IMR-90 (cell line): ENCODE data around the gene IL1RAPL1. TPM values are rescaled to one million over a fixed set of nuclear protein-coding genes. Genes with fewer than 3 reads are reported as not detected.

Experiments used
- ATAC-seq: fragments of 200-7000 bp; cut with Tn5 transposase; 2 replicates; pipeline ENCODE4 v1.9.1; 2020; ENCODE audit warnings: low read depth, mild to moderate bottlenecking, moderate library complexity
- BruUV-seq: library from RNA; stranded (reverse); fragments of 400-500 nt; replicated peaks from 2 replicates; lab custom pipeline; 2021; lab: Mats Ljungman, UMichigan
- CTCF ChIA-PET: fragments of 300-600 bp; formaldehyde crosslinking; extraction: SDS; loops from one replicate; lab custom pipeline; 2021; ENCODE audit warnings: antibody characterized with exemption; lab: Yijun Ruan, JAX
- POLR2A ChIA-PET: fragments of 300-600 bp; sonication (Branson Sonifier 250); formaldehyde crosslinking; loops from one replicate; lab custom pipeline; 2022; ENCODE audit warnings: antibody characterized with exemption; ENCODE audit not compliant: unreplicated experiment; lab: Charles Lee
- DNase-seq: peaks from one replicate; pipeline ENCODE4 v3.0.0; 2013
- H2AFZ ChIP-seq: replicated peaks from 2 replicates; pipeline ENCODE3; 2013; ENCODE audit warnings: low read length, mild to moderate bottlenecking; ENCODE audit not compliant: poor library complexity
- H2AK5ac ChIP-seq: 2 replicates; pipeline ENCODE4 v1.6.1; 2013; ENCODE audit warnings: low read depth, low read length, inconsistent platforms
- H2AK9ac ChIP-seq: replicated peaks from 2 replicates; pipeline ENCODE3; 2013; ENCODE audit warnings: mild to moderate bottlenecking, low read depth, low read length, moderate library complexity; ENCODE audit not compliant: poor library complexity
- H2BK120ac ChIP-seq: 2 replicates; pipeline ENCODE4 v1.6.1; 2013; ENCODE audit warnings: low read depth, low read length, inconsistent platforms
- H2BK15ac ChIP-seq: 3 replicates; pipeline ENCODE4 v1.6.1; 2013; ENCODE audit warnings: low read depth, low read length, inconsistent platforms
- H2BK20ac ChIP-seq: 2 replicates; pipeline ENCODE4 v1.6.1; 2013; ENCODE audit warnings: low read depth, mild to moderate bottlenecking, inconsistent platforms, low read length, moderate library complexity
- H2BK5ac ChIP-seq: 2 replicates; pipeline ENCODE4 v1.6.1; 2013; ENCODE audit warnings: mild to moderate bottlenecking, low read depth, low read length, inconsistent platforms; ENCODE audit not compliant: poor library complexity, severe bottlenecking
- H3K14ac ChIP-seq: replicated peaks from 2 replicates; pipeline ENCODE4 v1.6.1; 2013; ENCODE audit warnings: low read depth, low read length, inconsistent platforms
- H3K18ac ChIP-seq: 2 replicates; pipeline ENCODE4 v1.6.1; 2013; ENCODE audit warnings: low read depth, low read length, control low read depth
- H3K23ac ChIP-seq: 2 replicates; pipeline ENCODE4 v1.6.1; 2013; ENCODE audit warnings: low read depth, low read length, inconsistent platforms
- H3K27ac ChIP-seq: 2 replicates; pipeline ENCODE4 v1.5.1; 2013; ENCODE audit warnings: mild to moderate bottlenecking, control low read depth, low read length; ENCODE audit not compliant: insufficient read depth
- H3K27me3 ChIP-seq: 2 replicates; pipeline ENCODE4 v1.6.1; 2013; ENCODE audit warnings: low read length; ENCODE audit not compliant: control insufficient read depth, insufficient read depth
- H3K36me3 ChIP-seq: 2 replicates; pipeline ENCODE4 v1.6.1; 2013; ENCODE audit warnings: low read length, mixed read lengths; ENCODE audit not compliant: control insufficient read depth, insufficient read depth
- H3K4ac ChIP-seq: 2 replicates; pipeline ENCODE4 v1.6.1; 2013; ENCODE audit warnings: low read depth, low read length, inconsistent platforms
- H3K4me1 ChIP-seq: 2 replicates; pipeline ENCODE4 v1.6.1; 2013; ENCODE audit warnings: low read length, mixed read lengths; ENCODE audit not compliant: control insufficient read depth, insufficient read depth
- H3K4me2 ChIP-seq: 2 replicates; pipeline ENCODE4 v1.6.1; 2013; ENCODE audit warnings: low read depth, mild to moderate bottlenecking, control low read depth, low read length, moderate library complexity
- H3K4me3 ChIP-seq: 2 replicates; pipeline ENCODE4 v1.5.1; 2013; ENCODE audit warnings: low read depth, mild to moderate bottlenecking, control low read depth, low read length, moderate library complexity; ENCODE audit not compliant: insufficient read depth
- H3K56ac ChIP-seq: 2 replicates; pipeline ENCODE4 v1.6.1; 2013; ENCODE audit warnings: low read length, inconsistent platforms; ENCODE audit not compliant: insufficient read depth; ENCODE audit errors: extremely low read depth
- H3K79me1 ChIP-seq, 2 experiments: 2 replicates each; pipeline ENCODE4 v1.6.1; 2013; ENCODE audit warnings: low read length in 2 of 2, inconsistent platforms in 1 of 2, low read depth in 1 of 2
- H3K9ac ChIP-seq: 2 replicates; pipeline ENCODE4 v1.6.1; 2013; ENCODE audit warnings: low read depth, low read length, control low read depth
- H3K9me1 ChIP-seq: 2 replicates; pipeline ENCODE4 v1.6.1; 2013; ENCODE audit warnings: low read length, inconsistent platforms; ENCODE audit not compliant: insufficient read depth
- H3K9me3 ChIP-seq: 2 replicates; pipeline ENCODE4 v1.6.1; 2013; ENCODE audit warnings: low read length; ENCODE audit not compliant: control insufficient read depth, insufficient read depth
- H4K20me1 ChIP-seq: 2 replicates; pipeline ENCODE4 v1.6.1; 2013; ENCODE audit warnings: low read length, inconsistent platforms; ENCODE audit not compliant: insufficient read depth
- H4K5ac ChIP-seq: 2 replicates; pipeline ENCODE4 v1.6.1; 2013; ENCODE audit warnings: mild to moderate bottlenecking, low read depth, low read length, control low read depth
- H4K8ac ChIP-seq, 2 experiments: 2 replicates each; pipeline ENCODE4 v1.6.1; 2013; ENCODE audit warnings: low read depth in 2 of 2, low read length in 2 of 2, control low read depth in 1 of 2, inconsistent platforms in 1 of 2
- H4K91ac ChIP-seq: 2 replicates; pipeline ENCODE4 v1.6.1; 2013; ENCODE audit warnings: low read depth, low read length, inconsistent platforms; ENCODE audit not compliant: insufficient read depth
- BHLHE40 ChIP-seq: fragments of 150-350 bp; IDR thresholded peaks from 2 replicates; pipeline ENCODE4 v1.6.1; 2016; ENCODE audit warnings: mild to moderate bottlenecking, low read depth, low read length
- CEBPB ChIP-seq: IDR thresholded peaks from 2 replicates; pipeline ENCODE4 v1.6.1; 2012; ENCODE audit warnings: low read depth, low read length, improper control_type of control experiment
- CHD1 ChIP-seq: IDR thresholded peaks from 2 replicates; pipeline ENCODE4 v1.6.1; 2012; ENCODE audit warnings: low read depth, low read length, improper control_type of control experiment
- CTCF ChIP-seq: conservative IDR thresholded peaks from 2 replicates; pipeline ENCODE4 v1.5.1; 2012; ENCODE audit warnings: mild to moderate bottlenecking, low read depth, low read length, improper control_type of control experiment
- MAFK ChIP-seq: IDR thresholded peaks from 2 replicates; pipeline ENCODE4 v1.6.1; 2012; ENCODE audit warnings: low read depth, low read length, improper control_type of control experiment
- MAZ ChIP-seq: IDR thresholded peaks from 2 replicates; pipeline ENCODE4 v1.6.1; 2012; ENCODE audit warnings: low read depth, mild to moderate bottlenecking, low read length, improper control_type of control experiment, moderate library complexity, borderline replicate concordance
- MXI1 ChIP-seq: IDR thresholded peaks from 2 replicates; pipeline ENCODE4 v1.6.1; 2012; ENCODE audit warnings: low read depth, mild to moderate bottlenecking, low read length, moderate library complexity, borderline replicate concordance
- NFE2L2 ChIP-seq: fragments of 150-350 bp; IDR thresholded peaks from 2 replicates; pipeline ENCODE4 v1.6.1; 2016; ENCODE audit warnings: low read depth, mild to moderate bottlenecking, low read length
- POLR2A ChIP-seq: IDR thresholded peaks from 2 replicates; pipeline ENCODE4 v1.6.1; 2012; ENCODE audit warnings: mild to moderate bottlenecking, low read depth, low read length
- RAD21 ChIP-seq: IDR thresholded peaks from 2 replicates; pipeline ENCODE4 v1.6.1; 2012; ENCODE audit warnings: low read length, improper control_type of control experiment
- RCOR1 ChIP-seq: IDR thresholded peaks from 2 replicates; pipeline ENCODE4 v1.6.1; 2012; ENCODE audit warnings: mild to moderate bottlenecking, low read length, improper control_type of control experiment; ENCODE audit not compliant: insufficient replicate concordance
- RFX5 ChIP-seq: IDR thresholded peaks from 2 replicates; pipeline ENCODE4 v1.8.0; 2012; ENCODE audit warnings: low read depth, mild to moderate bottlenecking, low read length, moderate library complexity
- SMC3 ChIP-seq: fragments of 150-350 bp; IDR thresholded peaks from 2 replicates; pipeline ENCODE4 v1.6.1; 2016; ENCODE audit warnings: low read depth, mild to moderate bottlenecking, antibody characterized with exemption, low read length, moderate library complexity
- USF2 ChIP-seq: fragments of 150-350 bp; IDR thresholded peaks from 2 replicates; pipeline ENCODE4 v1.6.1; 2017; ENCODE audit warnings: mild to moderate bottlenecking, antibody characterized with exemption, low read length, low read depth
- dilution Hi-C: fragments of 300-500 bp; cut with HindIII; formaldehyde crosslinking; loops from one replicate; pipeline ENCODE4 v1.14.3; 2018; ENCODE audit warnings: low sequenced_read_pairs; ENCODE audit not compliant: unreplicated experiment
- in situ Hi-C: fragments of 300-500 bp; cut with MboI; formaldehyde crosslinking; loops from 3 replicates; pipeline ENCODE4 v1.14.3; 2019; ENCODE audit warnings: low sequenced_read_pairs, inconsistent platforms, mixed read lengths
- intact Hi-C: fragments of 100-400 bp; cut with micrococcal nuclease; formaldehyde crosslinking; loops from 2 replicates; pipeline ENCODE4 v1.10.0; 2022
- polyA plus RNA-seq, 3 experiments: library from polyadenylated mRNA; depleted of rRNA; stranded (reverse); fragments of >200 nt; gene quantifications; 2 replicates each; pipeline ENCODE4 v1.2.3, GENCODE V29; 2012; ENCODE audit warnings: low replicate concordance in 1 of 3
- total RNA-seq: library from RNA; depleted of rRNA; stranded (reverse); fragments of >200 nt; gene quantifications from 2 replicates; pipeline ENCODE4 v1.2.3, GENCODE V29; 2012
- TF ChIP-seq, protein P1 (sequence below): fragments of 150-350 bp; IDR thresholded peaks from 2 replicates; pipeline ENCODE4 v1.6.1; 2016; ENCODE audit warnings: low read depth, mild to moderate bottlenecking, low read length, moderate library complexity, borderline replicate concordance

The IL1RAPL1 gene
- total and polyA plus RNA-seq, 2 of the 4 experiments (the other 2 are of a cell fraction) = 1.5 to 9.0 TPM

- H4K8ac ChIP-seq = no peak overlapping the region
- no peak overlapping the region for H3K14ac ChIP-seq
- H3K9me1 ChIP-seq = no peaks in the 10 kb centered on the region
- no peak overlapping the region for H3K18ac ChIP-seq
- DNase-seq = peak; percentile 38
- TF ChIP-seq NFE2L2 (no peak), POLR2A (no peak), RCOR1 (no peak), MAZ (no peak), SMC3 (no peak), CEBPB (no peak), RFX5 (no peak), CHD1 (no peak), MAFK (no peak), MXI1 (no peak), CTCF (no peak), USF2 (no peak), RAD21 (no peak), BHLHE40 (no peak)
- TF ChIP-seq, protein P1, sequence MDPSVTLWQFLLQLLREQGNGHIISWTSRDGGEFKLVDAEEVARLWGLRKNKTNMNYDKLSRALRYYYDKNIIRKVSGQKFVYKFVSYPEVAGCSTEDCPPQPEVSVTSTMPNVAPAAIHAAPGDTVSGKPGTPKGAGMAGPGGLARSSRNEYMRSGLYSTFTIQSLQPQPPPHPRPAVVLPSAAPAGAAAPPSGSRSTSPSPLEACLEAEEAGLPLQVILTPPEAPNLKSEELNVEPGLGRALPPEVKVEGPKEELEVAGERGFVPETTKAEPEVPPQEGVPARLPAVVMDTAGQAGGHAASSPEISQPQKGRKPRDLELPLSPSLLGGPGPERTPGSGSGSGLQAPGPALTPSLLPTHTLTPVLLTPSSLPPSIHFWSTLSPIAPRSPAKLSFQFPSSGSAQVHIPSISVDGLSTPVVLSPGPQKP = no peak
- no peak overlapping the region for H4K5ac ChIP-seq
- H3K23ac ChIP-seq = no peak overlapping the region
- ChIA-PET CTCF (no interaction called here), POLR2A (no interaction called here)
- no peak overlapping the region for H2BK120ac ChIP-seq
- H3K4me3 ChIP-seq = no peak overlapping the region
- in situ Hi-C loops = no loop called here
- no peak overlapping the region for H2AK5ac ChIP-seq
- no peak overlapping the region for H3K56ac ChIP-seq
- no peak overlapping the region for H2BK20ac ChIP-seq
- no peak overlapping the region for H2BK15ac ChIP-seq
- H3K36me3 ChIP-seq = no peaks in the 10 kb centered on the region
- H4K91ac ChIP-seq = no peak overlapping the region
- no peak overlapping the region for H2AFZ ChIP-seq
- no peak overlapping the region for H2BK5ac ChIP-seq
- H3K9me3 ChIP-seq = no peaks in the 10 kb centered on the region
- H3K4me2 ChIP-seq = no peak overlapping the region
- dilution Hi-C loops = no loop called here
- no peak overlapping the region for H3K27ac ChIP-seq
- no peaks in the 10 kb centered on the region for H3K27me3 ChIP-seq
- BruUV-seq = no TSS peak
- no peak overlapping the region for H3K4ac ChIP-seq
- H3K4me1 ChIP-seq = no peaks in the 10 kb centered on the region
- H3K79me1 ChIP-seq = no peaks in the 10 kb centered on the region
- H2AK9ac ChIP-seq = no peak overlapping the region
- ATAC-seq = no peak
- no peak overlapping the region for H3K9ac ChIP-seq
- H4K20me1 ChIP-seq = no peaks in the 10 kb centered on the region
- intact Hi-C loops = no loop called here
Measured at GRCh38 chrX:28756647-28757046, 169.4 kb downstream of the IL1RAPL1 start.
